Adrenal gland (tissue), 12 donors: ENCODE data around the gene MACROD2. TPM values are rescaled to one million over a fixed set of nuclear protein-coding genes. Genes with fewer than 3 reads are reported as not detected.

Experiments used
- DNase-seq, 7 donors: peaks; one replicate each; pipeline ENCODE4 v3.0.0-alpha.2; 2019 to 2020
- H3K27ac ChIP-seq, 5 donors: fragments of 200-600 bp; sonication (generic) in 4 of 5; 1 replicate in 3 of 5; 2 replicates in 2 of 5; pipeline versions ENCODE4 v1.5.1 to v1.8.0; 2016 to 2020; ENCODE audit warnings: mild to moderate bottlenecking in 1 of 5
- H3K27me3 ChIP-seq: fragments of 200-600 bp; 2 replicates; pipeline ENCODE4 v1.8.0; 2021
- H3K36me3 ChIP-seq, 2 donors: fragments of 200-600 bp; replicated peaks in 1 of 2; 1 replicate in 1 of 2; 2 replicates in 1 of 2; pipeline versions ENCODE4 v1.5.1 to v1.8.0; 2018 to 2022
- H3K4me1 ChIP-seq, 2 donors: fragments of 200-600 bp; replicated peaks in 1 of 2; 1 replicate in 1 of 2; 2 replicates in 1 of 2; pipeline versions ENCODE4 v1.5.1 to v1.8.0; 2018 to 2021
- H3K4me3 ChIP-seq, 4 donors: fragments of 200-600 bp; sonication (generic) in 3 of 4; one replicate each; pipeline ENCODE4 v1.5.1; 2016 to 2018
- H3K9me3 ChIP-seq, 3 donors: fragments of 200-600 bp; sonication (generic) in 1 of 3; replicated peaks in 1 of 3; 1 replicate in 2 of 3; 2 replicates in 1 of 3; pipeline versions ENCODE4 v1.5.1 to v1.8.0; 2016 to 2021
- CTCF ChIP-seq, 6 experiments: fragments of 450-650 bp in 4 of 6; fragments of 200-600 bp in 2 of 6; sonication (generic) in 1 of 6; IDR thresholded peaks; 1 replicate in 5 of 6; 2 replicates in 1 of 6; pipeline versions ENCODE4 v1.5.1 to v1.8.0; 2016 to 2021; ENCODE audit warnings: antibody characterized with exemption in 6 of 6, mild to moderate bottlenecking in 2 of 6, moderate library complexity in 1 of 6
- POLR2A ChIP-seq, 2 donors: fragments of 450-650 bp; IDR thresholded peaks; one replicate each; pipeline ENCODE4 v1.6.1; 2017; ENCODE audit warnings: antibody characterized with exemption in 2 of 2, mild to moderate bottlenecking in 2 of 2, moderate library complexity in 1 of 2
- whole genome bisulfite sequencing, 4 donors: extraction: QIAGEN DNeasy Blood & Tissue Kit in 2 of 4; methylation state at CpG; one replicate each; pipeline versions ENCODE4 v1.1.5 to v1.1.7; 2013 to 2017; 5-methylcytosine and 5-hydroxymethylcytosine counted together
- intact Hi-C, 2 donors: fragments of 100-400 bp; cut with DNase I; formaldehyde crosslinking; loops; one replicate each; pipeline versions ENCODE4 v1.14.1 to v1.15.0; 2022 to 2023
- polyA plus RNA-seq, 3 donors: library from polyadenylated mRNA; stranded (reverse); fragments of 200-250 nt in 2 of 3; fragments of 350-450 nt in 1 of 3; fragmentation: Illumina TruSeq in 1 of 3; extraction: RNeasy Lipid Tissue Mini Kit (QIAGEN cat#74804) in 1 of 3; gene quantifications; one replicate each; pipeline ENCODE4 v1.2.3, GENCODE V29; 2013 to 2014
- total RNA-seq, 9 donors: library from RNA; depleted of rRNA in 4 of 9; stranded (reverse); fragments of >200 nt in 4 of 9; fragments of 120-200 nt in 1 of 9; fragmentation: NEBNext Ultra II Directional in 1 of 9; extraction: Animal tissue kit (Norgen Biotek cat#: 25700) in 1 of 9; gene quantifications; one replicate each; pipeline versions ENCODE4 v1.1.0 to v1.2.4, GENCODE V29; 2013 to 2023
- donor health status: healthy with polysubstance abuse.
- donor health status: Bipolar disorder and iron deficiency.
- donor health status: DM: yes; HTN: yes; CAD: no.
- donor health status: DM: no; HTN: no; CAD: no.
- donor health status: DM: no; HTN: no; CAD: no.
- donor health status: DM: yes; HTN: yes; CAD: no.

Gene MACROD2
- total and polyA plus RNA-seq, 12 donors: 1.1 to 21.2 (median 6.4) TPM

- Histone ChIP-seq H3K9me3 (no peaks in the 10 kb centered on the region), H3K27me3 (no peaks in the 10 kb centered on the region), H3K4me1 (no peaks in the 10 kb centered on the region), H3K36me3 (no peaks in the 10 kb centered on the region), H3K4me3 (no peak overlapping the region), H3K27ac (no peak overlapping the region)
- DNase-seq: no peak
- intact Hi-C loops: no loop called here
- no peak for TF ChIP-seq POLR2A (IDR thresholded peaks at IDR 0.05)
- TF ChIP-seq CTCF (IDR thresholded peaks at IDR 0.05): no peak
These were observed 1575.7 kb downstream of the MACROD2 start for GRCh38 chr20:15571056-15571455.

GRCh38 chr20:15575255-15575654 is 1579.9 kb downstream of the MACROD2 start:
- H3K27me3 ChIP-seq: no peaks in the 10 kb centered on the region
- intact Hi-C loops: no loop called here
- H3K9me3 ChIP-seq: no peaks in the 10 kb centered on the region
- H3K27ac ChIP-seq: no peak overlapping the region
- TF ChIP-seq CTCF (IDR thresholded peaks at IDR 0.05) (no peak), POLR2A (IDR thresholded peaks at IDR 0.05) (no peak)
- no peaks in the 10 kb centered on the region for H3K36me3 ChIP-seq
- WGBS, 4 donors: 70 to 83% (median 76%) methylated on average over 1 of the region's 1 CpG
- no peak overlapping the region for H3K4me3 ChIP-seq
- no peak for DNase-seq
- no peaks in the 10 kb centered on the region for H3K4me1 ChIP-seq

GRCh38 chr20:15576411-15576810 is 1581.1 kb downstream of the MACROD2 start:
- no peaks in the 10 kb centered on the region for H3K27me3 ChIP-seq
- DNase-seq: no peak
- no peaks in the 10 kb centered on the region for H3K36me3 ChIP-seq
- no peak overlapping the region for H3K27ac ChIP-seq
- no peaks in the 10 kb centered on the region for H3K9me3 ChIP-seq
- H3K4me1 ChIP-seq: no peaks in the 10 kb centered on the region
- TF ChIP-seq CTCF (IDR thresholded peaks at IDR 0.05): no peak
- TF ChIP-seq POLR2A (IDR thresholded peaks at IDR 0.05): no peak
- no peak overlapping the region for H3K4me3 ChIP-seq
- intact Hi-C loops: no loop called here

GRCh38 chr20:15578113-15578512 is 1582.8 kb downstream of the MACROD2 start:
- H3K9me3 ChIP-seq: no peaks in the 10 kb centered on the region
- no peaks in the 10 kb centered on the region for H3K4me1 ChIP-seq
- TF ChIP-seq CTCF (IDR thresholded peaks at IDR 0.05): no peak
- TF ChIP-seq POLR2A (IDR thresholded peaks at IDR 0.05): no peak
- H3K4me3 ChIP-seq: no peak overlapping the region
- intact Hi-C loops: no loop called here
- H3K36me3 ChIP-seq: no peaks in the 10 kb centered on the region
- no peaks in the 10 kb centered on the region for H3K27me3 ChIP-seq
- WGBS, 4 donors: 80 to 89% (median 82%) methylated on average over 3 of the region's 3 CpGs
- H3K27ac ChIP-seq: no peak overlapping the region
- DNase-seq: no peak
